ENCODE data around the gene DNAJA3. TPM values are rescaled to one million over a fixed set of nuclear protein-coding genes. Genes with fewer than 3 reads are reported as not detected.

Gene DNAJA3
- total RNA-seq, 8 experiments from 2014 or later = 28.3 to 69.4 (median 44.3) TPM

GRCh38 chr16:4403133-4403949, 22.3 kb upstream of the DNAJA3 start:
- 10 to 100% (median 75%) methylated on average over 1 to 5 of the region's 24 CpGs; no CpG with 5 or more reads in 5 of the 10 experiments for WGBS, 10 experiments
- H3K4me3 ChIP-seq = no peak overlapping the region
- peak in 1 of 8 experiments; percentile 6 for ATAC-seq (replicated peaks in 6 of 8)
- no peaks in the 10 kb centered on the region for H3K4me1 ChIP-seq (replicated peaks in 1 of 2)
- in situ Hi-C loops (cut with MboI; ENCODE audit: low pct_unique_long_range_greater_than_20kb in 2 of 9, low sequenced_read_pairs in 9 of 9, unreplicated experiment in 9 of 9) = loop anchor here in 1 of 9 experiments (10.0 kb wide), 1 partner anchor 49 kb away; the partner anchor contains the start of gene PAM16
- no peak overlapping the region for H3K27ac ChIP-seq

- no peaks in the 10 kb centered on the region for H3K4me1 ChIP-seq (replicated peaks in 1 of 2)
- ATAC-seq (replicated peaks in 6 of 8) = peak; percentile 25 to 63 (median 34)
- in situ Hi-C loops (cut with MboI; ENCODE audit: low pct_unique_long_range_greater_than_20kb in 2 of 9, low sequenced_read_pairs in 9 of 9, unreplicated experiment in 9 of 9) = loop anchor here in 1 of 9 experiments (10.0 kb wide), 1 partner anchor 50 kb away; the partner anchor contains the start of gene PAM16
- no peak overlapping the region for H3K27ac ChIP-seq
- H3K4me3 ChIP-seq = no peak overlapping the region
- WGBS, 10 experiments = 36 to 100% (median 63%) methylated on average over 2 to 9 of the region's 20 CpGs; no CpG with 5 or more reads in 4 of the 10 experiments
Measured at GRCh38 chr16:4404247-4404966, 21.3 kb upstream of the DNAJA3 start.

GRCh38 chr16:4404967-4405696, 20.5 kb upstream of the DNAJA3 start:
- no peak for ATAC-seq (replicated peaks in 6 of 8)
- no peak overlapping the region for H3K4me3 ChIP-seq
- H3K4me1 ChIP-seq (replicated peaks in 1 of 2) = no peaks in the 10 kb centered on the region
- no peak overlapping the region for H3K27ac ChIP-seq
- 60 to 100% (median 97%) methylated on average over 3 to 6 of the region's 24 CpGs; no CpG with 5 or more reads in 4 of the 10 experiments for WGBS, 10 experiments
- in situ Hi-C loops (cut with MboI; ENCODE audit: low pct_unique_long_range_greater_than_20kb in 2 of 9, low sequenced_read_pairs in 9 of 9, unreplicated experiment in 9 of 9) = loop anchor here in 1 of 9 experiments (10.0 kb wide), 1 partner anchor 50 kb away; the partner anchor contains the start of gene PAM16

GRCh38 chr16:4407543-4408322, 17.9 kb upstream of the DNAJA3 start:
- in situ Hi-C loops (cut with MboI; ENCODE audit: low pct_unique_long_range_greater_than_20kb in 2 of 9, low sequenced_read_pairs in 9 of 9, unreplicated experiment in 9 of 9) = loop anchor here in 1 of 9 experiments (10.0 kb wide), 1 partner anchor 53 kb away; the partner anchor contains the start of gene PAM16
- 40 to 100% (median 87%) methylated on average over 2 to 3 of the region's 22 CpGs; no CpG with 5 or more reads in 5 of the 10 experiments for WGBS, 10 experiments
- Histone ChIP-seq H3K4me3 (no peak overlapping the region), H3K4me1 (replicated peaks in 1 of 2) (peaks cover 8 to 16% of the 10 kb centered on the region in 2 donors), H3K27ac (no peak overlapping the region)
- ATAC-seq (replicated peaks in 6 of 8) = no peak

- Histone ChIP-seq H3K4me3 (no peak overlapping the region), H3K4me1 (replicated peaks in 1 of 2) (peaks cover 8 to 16% of the 10 kb centered on the region in 2 donors), H3K27ac (no peak overlapping the region)
- ATAC-seq (replicated peaks in 6 of 8) = no peak
- in situ Hi-C loops (cut with MboI; ENCODE audit: low pct_unique_long_range_greater_than_20kb in 2 of 9, low sequenced_read_pairs in 9 of 9, unreplicated experiment in 9 of 9) = loop anchor here in 1 of 9 experiments (10.0 kb wide), 1 partner anchor 54 kb away; the partner anchor contains the start of gene PAM16
- WGBS, 10 experiments = 80 to 100% (median 90%) methylated on average over 1 to 4 of the region's 10 CpGs; no CpG with 5 or more reads in 6 of the 10 experiments
Measured at GRCh38 chr16:4408323-4408690, 17.4 kb upstream of the DNAJA3 start.

GRCh38 chr16:4409081-4409932, 16.4 kb upstream of the DNAJA3 start:
- no peak for ATAC-seq (replicated peaks in 6 of 8)
- in situ Hi-C loops (cut with MboI; ENCODE audit: low pct_unique_long_range_greater_than_20kb in 2 of 9, low sequenced_read_pairs in 9 of 9, unreplicated experiment in 9 of 9) = loop anchor here in 1 of 9 experiments (10.0 kb wide), 1 partner anchor 55 kb away; the partner anchor contains the start of gene PAM16
- no peak overlapping the region for H3K4me3 ChIP-seq
- no peak overlapping the region for H3K27ac ChIP-seq
- peaks cover 8 to 16% of the 10 kb centered on the region in 2 donors for H3K4me1 ChIP-seq (replicated peaks in 1 of 2)
- WGBS, 10 experiments = 80 to 100% (median 94%) methylated on average over 1 to 6 of the region's 19 CpGs; no CpG with 5 or more reads in 6 of the 10 experiments

- Histone ChIP-seq H3K27ac (no peak overlapping the region), H3K4me3 (no peak overlapping the region), H3K4me1 (replicated peaks in 1 of 2) (peaks cover 15 to 24% of the 10 kb centered on the region in 2 donors)
- 11 to 91% (median 84%) methylated on average over 4 to 13 of the region's 15 CpGs; no CpG with 5 or more reads in 2 of the 10 experiments for WGBS, 10 experiments
- ATAC-seq (replicated peaks in 6 of 8) = peak in 6 of 8 experiments; percentile 8 to 91 (median 35)
- in situ Hi-C loops (cut with MboI; ENCODE audit: low pct_unique_long_range_greater_than_20kb in 2 of 9, low sequenced_read_pairs in 9 of 9, unreplicated experiment in 9 of 9) = loop anchor here in 1 of 9 experiments (10.0 kb wide), 1 partner anchor 56 kb away; the partner anchor contains the start of gene PAM16
Measured at GRCh38 chr16:4410335-4411075, 15.2 kb upstream of the DNAJA3 start.

- in situ Hi-C loops (cut with MboI; ENCODE audit: low pct_unique_long_range_greater_than_20kb in 2 of 9, low sequenced_read_pairs in 9 of 9, unreplicated experiment in 9 of 9) = loop anchor here in 1 of 9 experiments (10.0 kb wide), 1 partner anchor 57 kb away; the partner anchor contains the start of gene PAM16
- ATAC-seq (replicated peaks in 6 of 8) = peak in 3 of 8 experiments; percentile 2 to 28 (median 20)
- no peak overlapping the region for H3K4me3 ChIP-seq
- WGBS, 10 experiments = 20 to 83% (median 40%) methylated on average over 1 of the region's 16 CpGs; no CpG with 5 or more reads in 7 of the 10 experiments
- peak overlapping the region; percentile 17 to 41 for H3K27ac ChIP-seq
- peaks cover 15 to 24% of the 10 kb centered on the region in 2 donors for H3K4me1 ChIP-seq (replicated peaks in 1 of 2)
Measured at GRCh38 chr16:4411684-4412083, 14.0 kb upstream of the DNAJA3 start.

GRCh38 chr16:4412159-4412558, 13.5 kb upstream of the DNAJA3 start:
- in situ Hi-C loops (cut with MboI; ENCODE audit: low pct_unique_long_range_greater_than_20kb in 2 of 9, low sequenced_read_pairs in 9 of 9, unreplicated experiment in 9 of 9) = loop anchor here in 1 of 9 experiments (10.0 kb wide), 1 partner anchor 57 kb away; the partner anchor contains the start of gene PAM16
- 80 to 85% methylated on average over 1 to 2 of the region's 8 CpGs; no CpG with 5 or more reads in 8 of the 10 experiments for WGBS, 10 experiments
- H3K4me1 ChIP-seq (replicated peaks in 1 of 2) = peaks cover 15 to 24% of the 10 kb centered on the region in 2 donors
- no peak for ATAC-seq (replicated peaks in 6 of 8)
- H3K4me3 ChIP-seq = no peak overlapping the region
- peak overlapping the region in 1 of 2 donors; percentile 41 for H3K27ac ChIP-seq

- peaks cover 15 to 24% of the 10 kb centered on the region in 2 donors for H3K4me1 ChIP-seq (replicated peaks in 1 of 2)
- in situ Hi-C loops (cut with MboI; ENCODE audit: low pct_unique_long_range_greater_than_20kb in 2 of 9, low sequenced_read_pairs in 9 of 9, unreplicated experiment in 9 of 9) = loop anchor here in 1 of 9 experiments (10.0 kb wide), 1 partner anchor 58 kb away; the partner anchor contains the start of gene PAM16
- H3K4me3 ChIP-seq = no peak overlapping the region
- ATAC-seq (replicated peaks in 6 of 8) = no peak
- no peak overlapping the region for H3K27ac ChIP-seq
- 40 to 100% (median 96%) methylated on average over 1 to 2 of the region's 4 CpGs; no CpG with 5 or more reads in 6 of the 10 experiments for WGBS, 10 experiments
Measured at GRCh38 chr16:4412854-4413253, 12.8 kb upstream of the DNAJA3 start.

Measured in motor neuron (in vitro differentiated cells).